HepG2 (cell line): ENCODE data around the gene ZNF155. TPM values are rescaled to one million over a fixed set of nuclear protein-coding genes. Genes with fewer than 3 reads are reported as not detected.

ENCODE experiments used
- ATAC-seq: fragments of 200-7000 bp; cut with Tn5 transposase; 3 replicates; pipeline ENCODE4 v1.9.1; 2020; ENCODE audit warnings: mild to moderate bottlenecking, moderate library complexity
- BruUV-seq: library from RNA; stranded (reverse); fragments of 400-500 nt; replicated peaks from 2 replicates; lab custom pipeline; 2021; lab: Mats Ljungman, UMichigan
- CTCF ChIA-PET: fragments of 300-600 bp; formaldehyde crosslinking; extraction: SDS; loops from one replicate; lab custom pipeline; 2021; ENCODE audit warnings: low total read pairs, inconsistent platforms, low intra/inter-chr PET ratio; lab: Yijun Ruan, JAX
- POLR2A ChIA-PET: fragments of 350-600 bp; sonication (Branson Sonifier 250); formaldehyde crosslinking; loops from one replicate; lab custom pipeline; 2020; ENCODE audit warnings: antibody characterized with exemption, inconsistent platforms; lab: Yijun Ruan, JAX
- DNase-seq: peaks from one replicate; pipeline ENCODE4 v3.0.0-alpha.2; 2015; ENCODE audit warnings: low spot score
- FAIRE-seq: peaks from 3 replicates; lab custom pipeline; 2011; peaks lifted over from hg19 to GRCh38; lab: Jason Lieb, UNC
- H2AFZ ChIP-seq: one replicate; pipeline ENCODE4 v1.6.1; 2011; ENCODE audit warnings: low read length, inconsistent platforms
- H3K27ac ChIP-seq: fragments of 300-600 bp; 3 replicates; pipeline ENCODE4 v1.8.0; 2011; ENCODE audit warnings: mixed run types, mild to moderate bottlenecking, mixed read lengths, low read length, inconsistent platforms; ENCODE audit not compliant: insufficient read depth; ENCODE audit errors: extremely low read length
- H3K27me3 ChIP-seq, 2 experiments: fragments of 200-600 bp in 1 of 2; 2 replicates in 1 of 2; 3 replicates in 1 of 2; pipeline versions ENCODE4 v1.6.0 to v1.8.0; 2011; ENCODE audit warnings: low read length in 2 of 2, mild to moderate bottlenecking in 2 of 2, moderate library complexity in 2 of 2, inconsistent platforms in 1 of 2; ENCODE audit not compliant: insufficient read depth in 2 of 2, control insufficient read depth in 1 of 2
- H3K36me3 ChIP-seq, 2 experiments: fragments of 200-600 bp in 1 of 2; replicated peaks in 1 of 2; 2 replicates in 1 of 2; 3 replicates in 1 of 2; pipeline versions ENCODE4 v1.5.1 to v1.8.0; 2011; ENCODE audit warnings: low read length in 2 of 2, inconsistent platforms in 1 of 2; ENCODE audit not compliant: insufficient read depth in 2 of 2, control insufficient read depth in 1 of 2
- H3K4me1 ChIP-seq: 2 replicates; pipeline ENCODE4 v1.5.1; 2012; ENCODE audit warnings: low read length, inconsistent platforms; ENCODE audit not compliant: insufficient read depth
- H3K4me2 ChIP-seq: 2 replicates; pipeline ENCODE4 v1.6.0; 2011; ENCODE audit warnings: low read depth, low read length, inconsistent platforms
- H3K4me3 ChIP-seq, 3 experiments: fragments of 200-600 bp in 1 of 3; sonication (generic), shearing (Covaris generic) in 1 of 3; replicated peaks in 1 of 3; 2 replicates each; pipeline ENCODE4 v1.5.1; 2011 to 2016; ENCODE audit warnings: low read length in 3 of 3, inconsistent platforms in 2 of 3, low read depth in 2 of 3, mild to moderate bottlenecking in 2 of 3, control low read depth in 1 of 3, mixed read lengths in 1 of 3; ENCODE audit not compliant: insufficient read depth in 1 of 3
- H3K79me2 ChIP-seq: one replicate; pipeline ENCODE4 v1.6.1; 2011; ENCODE audit warnings: low read length, inconsistent platforms; ENCODE audit not compliant: insufficient read depth
- H3K9ac ChIP-seq: 2 replicates; pipeline ENCODE4 v1.6.0; 2011; ENCODE audit warnings: mild to moderate bottlenecking, low read depth, low read length, inconsistent platforms; ENCODE audit not compliant: insufficient read depth
- H3K9me3 ChIP-seq: 2 replicates; pipeline ENCODE4 v1.5.1; 2012; ENCODE audit warnings: mild to moderate bottlenecking, low read length
- H4K20me1 ChIP-seq: 2 replicates; pipeline ENCODE4 v1.6.0; 2011; ENCODE audit warnings: inconsistent platforms, mild to moderate bottlenecking, low read length, moderate library complexity; ENCODE audit not compliant: insufficient read depth
- ASH2L ChIP-seq: fragments of 300-600, 200-600 bp; sonication (generic); IDR thresholded peaks from 2 replicates; pipeline ENCODE4 v1.7.0; 2017; ENCODE audit warnings: low read depth, mild to moderate bottlenecking, moderate library complexity, mixed read lengths, low read length; ENCODE audit not compliant: insufficient read length
- DNMT1 ChIP-seq: sonication (generic); formaldehyde crosslinking; IDR thresholded peaks from 2 replicates; pipeline ENCODE4 v1.5.1; 2020; ENCODE audit warnings: mild to moderate bottlenecking, missing genetic modification reagents
- ELK4 ChIP-seq: sonication (generic); formaldehyde crosslinking; IDR thresholded peaks from 2 replicates; pipeline ENCODE4 v1.9.0; 2021; ENCODE audit warnings: missing genetic modification reagents, borderline replicate concordance
- FLYWCH1 ChIP-seq: sonication (generic); formaldehyde crosslinking; IDR thresholded peaks from 2 replicates; pipeline ENCODE4 v1.8.1; 2023; ENCODE audit warnings: mild to moderate bottlenecking, missing genetic modification reagents
- FOXK2 ChIP-seq: fragments of 450-650 bp; IDR thresholded peaks from 2 replicates; pipeline ENCODE4 v1.6.1; 2016
- FOXO4 ChIP-seq: sonication (generic); formaldehyde crosslinking; conservative IDR thresholded peaks from 2 replicates; pipeline ENCODE4 v1.8.1; 2023; ENCODE audit warnings: missing genetic modification reagents
- GLI4 ChIP-seq: sonication (generic); formaldehyde crosslinking; IDR thresholded peaks from 2 replicates; pipeline ENCODE4 v1.5.1; 2020; ENCODE audit warnings: missing genetic modification reagents, mild to moderate bottlenecking, moderate library complexity, borderline replicate concordance
- KDM1A ChIP-seq: IDR thresholded peaks from 2 replicates; pipeline ENCODE4 v1.6.1; 2016; ENCODE audit warnings: missing compliant biosample characterization
- NR1H2 ChIP-seq: sonication (generic); formaldehyde crosslinking; IDR thresholded peaks from 2 replicates; pipeline ENCODE4 v1.8.1; 2022; ENCODE audit warnings: low read depth, missing genetic modification reagents, borderline replicate concordance
- ZNF367 ChIP-seq: sonication (generic); formaldehyde crosslinking; IDR thresholded peaks from 2 replicates; pipeline ENCODE4 v1.4.0; 2020; ENCODE audit warnings: missing genetic modification reagents, borderline replicate concordance
- ZNF776 ChIP-seq: sonication (generic); formaldehyde crosslinking; IDR thresholded peaks from 2 replicates; pipeline ENCODE4 v1.4.0; 2020; ENCODE audit warnings: mild to moderate bottlenecking, missing genetic modification reagents
- ZNF839 ChIP-seq: sonication (generic); formaldehyde crosslinking; IDR thresholded peaks from 2 replicates; pipeline ENCODE4 v1.4.0; 2020; ENCODE audit warnings: missing genetic modification reagents, mild to moderate bottlenecking, borderline replicate concordance
- WGBS: methylation state at CpG from one replicate; pipeline ENCODE4 v1.1.6; 2017; ENCODE audit warnings: low lambda C conversion rate; 5-methylcytosine and 5-hydroxymethylcytosine counted together
- in situ Hi-C: cut with HindIII; loops from 2 replicates; pipeline ENCODE4 v1.10.0; 2017; ENCODE audit warnings: low pct_unique_long_range_greater_than_20kb; ENCODE audit not compliant: extremely low pct_ligation_motif_present
- intact Hi-C: fragments of 100-400 bp; cut with micrococcal nuclease; formaldehyde crosslinking; loops from one replicate; pipeline ENCODE4 v1.10.0; 2022; ENCODE audit not compliant: unreplicated experiment
- polyA plus RNA-seq, 8 experiments: library from polyadenylated mRNA; depleted of rRNA in 3 of 8; stranded (reverse) in 7 of 8; unstranded in 1 of 8; fragments of >200 nt; fragmentation: Illumina TruSeq in 4 of 8; extraction: Trizol in 4 of 8; gene quantifications; 2 replicates each; pipeline versions ENCODE4 v1.2.1 to v1.2.3, GENCODE V29; 2011 to 2016; ENCODE audit warnings: low read depth in 4 of 8, missing spikeins in 1 of 8, mixed read lengths in 1 of 8; ENCODE audit not compliant: insufficient read depth in 1 of 8
- total RNA-seq, 5 experiments: library from RNA; depleted of rRNA; stranded (reverse); fragments of >200 nt; fragmentation: Illumina TruSeq; extraction: Trizol; gene quantifications; 2 replicates each; pipeline ENCODE4 v1.2.3, GENCODE V29; 2016; ENCODE audit warnings: low read depth in 1 of 5
- TF ChIP-seq, protein P1 (sequence below): sonication (generic); formaldehyde crosslinking; IDR thresholded peaks from 2 replicates; pipeline ENCODE4 v1.4.0; 2020; ENCODE audit warnings: low read depth, mild to moderate bottlenecking, missing genetic modification reagents
- TF ChIP-seq, protein P2 (sequence below): sonication (generic); formaldehyde crosslinking; IDR thresholded peaks from 2 replicates; pipeline ENCODE4 v1.5.1; 2020; ENCODE audit warnings: mild to moderate bottlenecking, missing genetic modification reagents
- TF ChIP-seq, protein P3 (sequence below): sonication (generic); formaldehyde crosslinking; IDR thresholded peaks from 2 replicates; pipeline ENCODE4 v1.5.1; 2020; ENCODE audit warnings: missing genetic modification reagents, mild to moderate bottlenecking, borderline replicate concordance

Gene ZNF155
- total and polyA plus RNA-seq, 2 of the 13 experiments (the other 11 are each of a cell fraction or from before 2014, with no cell fraction given): 2.5 to 3.6 TPM

GRCh38 chr19:44021221-44021620 lies 37.2 kb downstream of the ZNF155 start (continued):
- TF ChIP-seq ZNF367 (CRISPR knock-in tag) (no peak), ELK4 (no peak)
- TF ChIP-seq, all 625 proteins: peak for 0

DNA sequence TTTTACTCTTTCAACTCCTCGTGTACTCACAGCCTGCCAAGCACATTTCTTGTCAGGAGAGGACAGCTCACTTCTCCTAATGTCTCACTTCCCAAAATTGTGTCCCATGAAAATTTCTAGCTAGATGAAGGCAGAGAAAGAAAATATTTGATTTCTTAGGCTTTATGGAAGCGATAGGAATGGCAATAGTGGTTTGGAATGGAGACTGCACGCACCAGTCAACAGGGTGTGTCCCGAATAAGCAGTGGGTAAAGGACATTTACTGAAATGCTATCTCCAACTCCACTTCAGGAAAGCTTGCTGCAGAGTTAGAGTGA lies 40.9 kb downstream of the ZNF155 start:
- Histone ChIP-seq H3K36me3 (peaks cover 3 to 16% of the 10 kb centered on the region in 2 experiments; a peak in 3 of 5 replicates), H3K27ac (no peak overlapping the region), H3K9me3 (no peaks in the 10 kb centered on the region), H3K27me3 (no peaks in the 10 kb centered on the region; a peak in 1 of 5 replicates), H3K9ac (peak overlapping the region; percentile 75), H3K4me3 (peak overlapping the region; percentile 88 to 97 (median 91)), H2AFZ (peak overlapping the region; percentile 98), H4K20me1 (no peaks in the 10 kb centered on the region), H3K79me2 (peaks cover 4% of the 10 kb centered on the region), H3K4me1 (peaks cover 16% of the 10 kb centered on the region; the same call in 1 of the 2 replicates), H3K4me2 (peak overlapping the region; percentile 85)
- intact Hi-C loops (loop anchor here (2.0 kb wide), 1 partner anchor 74 kb away; the partner anchor contains the start of gene ZNF221), in situ Hi-C loops (no loop called here)
- WGBS: 41% methylated on average over 4 of the region's 4 CpGs
- no peak for DNase-seq
- POLR2A ChIA-PET: interaction anchor here (0.7 to 1.6 kb wide), 3 partner anchors 20 to 117 kb away, joined by 3 to 5 read pairs (median 3); partner anchors contain the start of gene ZNF45
- no TSS peak for BruUV-seq
- FAIRE-seq: no peak
- ATAC-seq: no peak
- CTCF ChIA-PET: no interaction called here
- TF ChIP-seq DNMT1 (CRISPR knock-in tag) (no peak), NR1H2 (CRISPR knock-in tag) (no peak), FOXK2 (no peak), ASH2L (no peak), KDM1A (no peak), ZNF776 (CRISPR knock-in tag) (no peak), GLI4 (CRISPR knock-in tag) (no peak), FLYWCH1 (CRISPR knock-in tag) (no peak), ZNF839 (CRISPR knock-in tag) (no peak), FOXO4 (CRISPR knock-in tag) (no peak)
- TF ChIP-seq, protein P1, sequence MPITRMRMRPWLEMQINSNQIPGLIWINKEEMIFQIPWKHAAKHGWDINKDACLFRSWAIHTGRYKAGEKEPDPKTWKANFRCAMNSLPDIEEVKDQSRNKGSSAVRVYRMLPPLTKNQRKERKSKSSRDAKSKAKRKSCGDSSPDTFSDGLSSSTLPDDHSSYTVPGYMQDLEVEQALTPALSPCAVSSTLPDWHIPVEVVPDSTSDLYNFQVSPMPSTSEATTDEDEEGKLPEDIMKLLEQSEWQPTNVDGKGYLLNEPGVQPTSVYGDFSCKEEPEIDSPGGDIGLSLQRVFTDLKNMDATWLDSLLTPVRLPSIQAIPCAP (CRISPR knock-in tag): no peak
- TF ChIP-seq, protein P2, sequence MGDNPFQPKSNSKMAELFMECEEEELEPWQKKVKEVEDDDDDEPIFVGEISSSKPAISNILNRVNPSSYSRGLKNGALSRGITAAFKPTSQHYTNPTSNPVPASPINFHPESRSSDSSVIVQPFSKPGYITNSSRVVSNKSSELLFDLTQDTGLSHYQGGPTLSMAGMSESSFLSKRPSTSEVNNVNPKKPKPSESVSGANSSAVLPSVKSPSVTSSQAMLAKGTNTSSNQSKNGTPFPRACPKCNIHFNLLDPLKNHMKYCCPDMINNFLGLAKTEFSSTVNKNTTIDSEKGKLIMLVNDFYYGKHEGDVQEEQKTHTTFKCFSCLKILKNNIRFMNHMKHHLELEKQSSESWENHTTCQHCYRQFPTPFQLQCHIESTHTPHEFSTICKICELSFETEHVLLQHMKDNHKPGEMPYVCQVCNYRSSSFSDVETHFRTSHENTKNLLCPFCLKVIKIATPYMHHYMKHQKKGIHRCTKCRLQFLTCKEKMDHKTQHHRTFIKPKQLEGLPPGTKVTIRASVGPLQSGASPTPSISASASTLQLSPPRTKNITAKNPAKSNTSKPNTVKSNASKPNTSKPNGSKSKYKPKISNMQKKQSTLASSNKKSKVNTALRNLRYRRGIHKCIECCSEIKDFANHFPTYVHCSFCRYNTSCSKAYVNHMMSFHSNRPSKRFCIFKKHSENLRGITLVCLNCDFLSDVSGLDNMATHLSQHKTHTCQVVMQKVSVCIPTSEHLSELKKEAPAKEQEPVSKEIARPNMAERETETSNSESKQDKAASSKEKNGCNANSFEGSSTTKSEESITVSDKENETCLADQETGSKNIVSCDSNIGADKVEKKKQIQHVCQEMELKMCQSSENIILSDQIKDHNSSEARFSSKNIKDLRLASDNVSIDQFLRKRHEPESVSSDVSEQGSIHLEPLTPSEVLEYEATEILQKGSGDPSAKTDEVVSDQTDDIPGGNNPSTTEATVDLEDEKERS (CRISPR knock-in tag): no peak
- TF ChIP-seq, protein P3, sequence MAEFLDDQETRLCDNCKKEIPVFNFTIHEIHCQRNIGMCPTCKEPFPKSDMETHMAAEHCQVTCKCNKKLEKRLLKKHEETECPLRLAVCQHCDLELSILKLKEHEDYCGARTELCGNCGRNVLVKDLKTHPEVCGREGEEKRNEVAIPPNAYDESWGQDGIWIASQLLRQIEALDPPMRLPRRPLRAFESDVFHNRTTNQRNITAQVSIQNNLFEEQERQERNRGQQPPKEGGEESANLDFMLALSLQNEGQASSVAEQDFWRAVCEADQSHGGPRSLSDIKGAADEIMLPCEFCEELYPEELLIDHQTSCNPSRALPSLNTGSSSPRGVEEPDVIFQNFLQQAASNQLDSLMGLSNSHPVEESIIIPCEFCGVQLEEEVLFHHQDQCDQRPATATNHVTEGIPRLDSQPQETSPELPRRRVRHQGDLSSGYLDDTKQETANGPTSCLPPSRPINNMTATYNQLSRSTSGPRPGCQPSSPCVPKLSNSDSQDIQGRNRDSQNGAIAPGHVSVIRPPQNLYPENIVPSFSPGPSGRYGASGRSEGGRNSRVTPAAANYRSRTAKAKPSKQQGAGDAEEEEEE (CRISPR knock-in tag): no peak; the same call in 1 of the 2 replicates
